ENCODE measurements around the gene BRME1. TPM values are rescaled to one million over a fixed set of nuclear protein-coding genes. Genes with fewer than 3 reads are reported as not detected.

Gene BRME1
- total and polyA plus RNA-seq, 2 of the 13 experiments (the other 11 are each of a cell fraction or from before 2014, with no cell fraction given), result 0.74 to 1.5 TPM

- TF ChIP-seq MED8 (CRISPR knock-in tag; IDR thresholded peaks at IDR 0.05; ENCODE audit: insufficient replicate concordance) (no peak), KLF16 (CRISPR knock-in tag; IDR thresholded peaks at IDR 0.05) (no peak), BCL6 (CRISPR knock-in tag; IDR thresholded peaks at IDR 0.05) (no peak), ZNF841 (CRISPR knock-in tag; IDR thresholded peaks at IDR 0.05; ENCODE audit: borderline replicate concordance) (no peak), RARA (CRISPR knock-in tag; IDR thresholded peaks at IDR 0.05) (peak; percentile 7; the same call in 1 of the 2 replicates), FOXJ3 (CRISPR knock-in tag; IDR thresholded peaks at IDR 0.05; ENCODE audit: borderline replicate concordance) (no peak), DNMT1 (CRISPR knock-in tag; IDR thresholded peaks at IDR 0.05) (no peak), CREB3 (CRISPR knock-in tag; IDR thresholded peaks at IDR 0.05) (no peak), KLF15 (CRISPR knock-in tag; IDR thresholded peaks at IDR 0.05; ENCODE audit: borderline replicate concordance) (no peak), CEBPG (CRISPR knock-in tag; IDR thresholded peaks at IDR 0.05) (no peak), FOXA1 (IDR thresholded peaks at IDR 0.05) (no peak), FOXA1 (CRISPR knock-in tag; IDR thresholded peaks at IDR 0.05) (peak; percentile 34; the same call in 1 of the 2 replicates), ZBTB7A (CRISPR knock-in tag; IDR thresholded peaks at IDR 0.05) (peak; percentile 54; the same call in 1 of the 2 replicates), UBTF (CRISPR knock-in tag; IDR thresholded peaks at IDR 0.05) (no peak), KLF12 (CRISPR knock-in tag; IDR thresholded peaks at IDR 0.05; ENCODE audit: borderline replicate concordance) (no peak), SOX5 (CRISPR knock-in tag; IDR thresholded peaks at IDR 0.05; ENCODE audit: borderline replicate concordance) (peak; percentile 61), ZBTB37 (CRISPR knock-in tag; IDR thresholded peaks at IDR 0.05) (no peak), JDP2 (CRISPR knock-in tag; IDR thresholded peaks at IDR 0.05; ENCODE audit: borderline replicate concordance) (no peak), SNAPC5 (CRISPR knock-in tag; IDR thresholded peaks at IDR 0.05; ENCODE audit: borderline replicate concordance) (no peak), ZNF687 (CRISPR knock-in tag; IDR thresholded peaks at IDR 0.05) (0 out of 2 replicates have a peak, but pooled peaks have one; percentile 13), HOMEZ (CRISPR knock-in tag; IDR thresholded peaks at IDR 0.05; ENCODE audit: low read depth) (no peak)
These were observed 6.5 kb downstream of the BRME1 start (continued) for GRCh38 chr19:13899393-13899792.
